ENCODE results near the gene RNF224. TPM values are rescaled to one million over a fixed set of nuclear protein-coding genes. Genes with fewer than 3 reads are reported as not detected.

Gene RNF224
- total RNA-seq, 1 experiment from 2014 or later = 0.16 TPM

GRCh38 chr9:137247916-137248175, 20.5 kb downstream of the RNF224 start:
- Mint-ChIP-seq H3K4me1 (ENCODE audit: insufficient read depth, unreplicated experiment) (peaks cover 15% of the 10 kb centered on the region), H3K36me3 (ENCODE audit: insufficient read depth, unreplicated experiment) (peaks cover 16% of the 10 kb centered on the region), H3K4me3 (ENCODE audit: unreplicated experiment) (no peak overlapping the region), H3K27ac (ENCODE audit: low read depth, unreplicated experiment) (no peak overlapping the region), H3K27me3 (ENCODE audit: insufficient read depth, unreplicated experiment) (no peaks in the 10 kb centered on the region), H3K9me3 (ENCODE audit: unreplicated experiment) (no peaks in the 10 kb centered on the region)
- BruUV-seq (replicated peaks) = no TSS peak
- TF ChIP-seq, protein P1, sequence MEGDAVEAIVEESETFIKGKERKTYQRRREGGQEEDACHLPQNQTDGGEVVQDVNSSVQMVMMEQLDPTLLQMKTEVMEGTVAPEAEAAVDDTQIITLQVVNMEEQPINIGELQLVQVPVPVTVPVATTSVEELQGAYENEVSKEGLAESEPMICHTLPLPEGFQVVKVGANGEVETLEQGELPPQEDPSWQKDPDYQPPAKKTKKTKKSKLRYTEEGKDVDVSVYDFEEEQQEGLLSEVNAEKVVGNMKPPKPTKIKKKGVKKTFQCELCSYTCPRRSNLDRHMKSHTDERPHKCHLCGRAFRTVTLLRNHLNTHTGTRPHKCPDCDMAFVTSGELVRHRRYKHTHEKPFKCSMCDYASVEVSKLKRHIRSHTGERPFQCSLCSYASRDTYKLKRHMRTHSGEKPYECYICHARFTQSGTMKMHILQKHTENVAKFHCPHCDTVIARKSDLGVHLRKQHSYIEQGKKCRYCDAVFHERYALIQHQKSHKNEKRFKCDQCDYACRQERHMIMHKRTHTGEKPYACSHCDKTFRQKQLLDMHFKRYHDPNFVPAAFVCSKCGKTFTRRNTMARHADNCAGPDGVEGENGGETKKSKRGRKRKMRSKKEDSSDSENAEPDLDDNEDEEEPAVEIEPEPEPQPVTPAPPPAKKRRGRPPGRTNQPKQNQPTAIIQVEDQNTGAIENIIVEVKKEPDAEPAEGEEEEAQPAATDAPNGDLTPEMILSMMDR (IDR thresholded peaks at IDR 0.05; ENCODE audit: unreplicated experiment) = no peak
- intact Hi-C loops (cut with micrococcal nuclease) = no loop called here
- ChIA-PET POLR2A (interaction anchor here (0.6 to 8.6 kb wide), 3 partner anchors 7 to 43 kb away, joined by 3 to 118 read pairs (median 4); partner anchors contain the start of gene NELFB), CTCF (interaction anchor here (0.5 to 0.9 kb wide), 2 partner anchors 11 to 257 kb away, joined by 3 read pairs; no protein-coding TSS in a partner anchor)
- no peak for DNase-seq (ENCODE audit: unreplicated experiment)

GRCh38 chr9:137250329-137251193, 23.3 kb downstream of the RNF224 start:
- CTCF ChIA-PET = interaction anchor here (0.6 kb wide), 2 partner anchors 10 to 195 kb away, joined by 3 to 4 read pairs; no protein-coding TSS in a partner anchor
- H3K36me3 Mint-ChIP-seq (ENCODE audit: insufficient read depth, unreplicated experiment) = peaks cover 7% of the 10 kb centered on the region
- intact Hi-C loops (cut with micrococcal nuclease) = no loop called here

DNA sequence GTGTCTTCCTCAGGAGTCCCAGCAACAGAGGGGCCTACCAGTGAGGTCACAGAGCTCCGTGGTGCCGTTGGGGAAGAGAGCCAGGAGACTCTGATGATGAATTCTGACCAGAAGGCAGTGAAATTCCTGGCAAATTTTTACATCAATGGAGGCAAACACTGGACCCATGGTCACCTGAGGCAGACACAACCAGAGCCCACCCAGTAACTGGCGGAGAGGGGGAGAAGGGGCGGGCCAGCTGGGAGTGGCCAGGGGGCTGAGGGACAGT, 23.8 kb downstream of the RNF224 start, which contains the start of gene STPG3:
Gene STPG3 (plus strand): TSS at position 93 of the 268 bp plus-strand sequence. CDS start 1 bp downstream, at position 94.
- POLR2A ChIA-PET = no interaction called here
- H3K27me3 Mint-ChIP-seq (ENCODE audit: insufficient read depth, unreplicated experiment) = no peaks in the 10 kb centered on the region
- no peaks in the 10 kb centered on the region for H3K9me3 Mint-ChIP-seq (ENCODE audit: unreplicated experiment)
- H3K4me3 Mint-ChIP-seq (ENCODE audit: unreplicated experiment) = no peak within 1 kb of the TSS
- intact Hi-C loops (cut with micrococcal nuclease) = no loop called here
- H3K36me3 Mint-ChIP-seq (ENCODE audit: insufficient read depth, unreplicated experiment) = peaks cover 7% of the 10 kb centered on the region
- H3K27ac Mint-ChIP-seq (ENCODE audit: low read depth, unreplicated experiment) = no peak within 1 kb of the TSS
- no peak for DNase-seq (ENCODE audit: unreplicated experiment)
- BruUV-seq (replicated peaks) = no TSS peak
- TF ChIP-seq, protein P1 (IDR thresholded peaks at IDR 0.05; ENCODE audit: unreplicated experiment) = no peak
- H3K4me1 Mint-ChIP-seq (ENCODE audit: insufficient read depth, unreplicated experiment) = no peaks in the 10 kb centered on the region
- CTCF ChIA-PET = interaction anchor here (0.6 kb wide), 1 partner anchor 10 kb away, joined by 4 read pairs; no protein-coding TSS in a partner anchor

More at GRCh38 chr9:137250329-137251193, 23.3 kb downstream of the RNF224 start:
- TF ChIP-seq, protein P1 (IDR thresholded peaks at IDR 0.05; ENCODE audit: unreplicated experiment) = no peak
- H3K4me3 Mint-ChIP-seq (ENCODE audit: unreplicated experiment) = no peak overlapping the region
- no peaks in the 10 kb centered on the region for H3K27me3 Mint-ChIP-seq (ENCODE audit: insufficient read depth, unreplicated experiment)
- no peaks in the 10 kb centered on the region for H3K4me1 Mint-ChIP-seq (ENCODE audit: insufficient read depth, unreplicated experiment)
- H3K9me3 Mint-ChIP-seq (ENCODE audit: unreplicated experiment) = no peaks in the 10 kb centered on the region
- no peak for DNase-seq (ENCODE audit: unreplicated experiment)
- POLR2A ChIA-PET = interaction anchor here (1.4 kb wide), 1 partner anchor 10 kb away, joined by 7 read pairs; the partner anchor contains the start of gene TUBB4B
- BruUV-seq (replicated peaks) = no TSS peak
- H3K27ac Mint-ChIP-seq (ENCODE audit: low read depth, unreplicated experiment) = no peak overlapping the region

DNA sequence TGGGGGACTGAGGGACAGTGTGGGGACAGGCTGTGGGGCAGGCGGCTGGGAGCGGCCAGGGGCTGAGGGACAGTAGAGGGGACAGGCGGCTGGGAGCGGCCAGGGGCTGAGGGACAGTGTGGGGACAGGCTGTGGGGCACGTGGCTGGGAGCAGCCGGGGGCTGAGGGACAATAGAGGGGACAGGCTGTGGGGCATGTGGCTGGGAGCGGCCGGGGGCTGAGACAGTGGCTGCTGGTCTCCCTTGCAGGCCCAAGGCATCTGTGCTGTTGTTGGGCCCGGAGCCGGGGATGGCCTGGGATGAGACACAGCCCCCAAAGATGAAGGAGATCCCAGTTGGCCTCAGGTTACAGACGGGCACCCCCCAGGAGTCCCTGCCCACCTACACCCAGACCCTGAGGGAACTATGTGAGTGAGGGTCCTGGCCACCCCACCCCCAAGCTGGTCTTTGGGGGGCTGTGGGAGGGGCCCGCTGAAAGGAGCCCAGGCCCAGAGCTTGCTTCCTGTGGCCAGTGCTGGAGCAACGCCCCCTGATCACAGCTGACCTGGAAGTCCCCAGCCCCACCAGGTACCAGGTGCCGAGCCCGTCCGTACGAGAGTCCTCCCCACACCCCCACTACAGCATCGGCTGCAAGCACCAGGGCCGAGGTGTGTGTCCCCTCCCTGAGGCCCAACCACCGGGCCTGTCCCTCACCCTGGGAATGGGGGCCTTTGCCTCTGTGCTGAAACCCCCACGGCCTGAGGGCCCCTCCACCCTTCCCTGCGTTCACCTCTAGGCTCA, 24.4 kb downstream of the RNF224 start:
- no TSS peak for BruUV-seq (replicated peaks)
- no peak for DNase-seq (ENCODE audit: unreplicated experiment)
- Mint-ChIP-seq H3K4me1 (ENCODE audit: insufficient read depth, unreplicated experiment) (no peaks in the 10 kb centered on the region), H3K36me3 (ENCODE audit: insufficient read depth, unreplicated experiment) (peaks cover 10% of the 10 kb centered on the region), H3K4me3 (ENCODE audit: unreplicated experiment) (no peak overlapping the region), H3K9me3 (ENCODE audit: unreplicated experiment) (no peaks in the 10 kb centered on the region), H3K27me3 (ENCODE audit: insufficient read depth, unreplicated experiment) (no peaks in the 10 kb centered on the region), H3K27ac (ENCODE audit: low read depth, unreplicated experiment) (no peak overlapping the region)
- CTCF ChIA-PET = no interaction called here
- POLR2A ChIA-PET = interaction anchor here (5.6 kb wide), 1 partner anchor 8 kb away, joined by 118 read pairs; the partner anchor contains the start of gene TUBB4B
- TF ChIP-seq, protein P1 (IDR thresholded peaks at IDR 0.05; ENCODE audit: unreplicated experiment) = no peak
- intact Hi-C loops (cut with micrococcal nuclease) = no loop called here
